HepG2 (cell line): ENCODE data around the gene MTA1. TPM values are rescaled to one million over a fixed set of nuclear protein-coding genes. Genes with fewer than 3 reads are reported as not detected.

Experiments
- AKAP8 ChIP-seq: sonication (generic); formaldehyde crosslinking; IDR thresholded peaks from 2 replicates; pipeline ENCODE4 v1.5.1; 2020; ENCODE audit warnings: mild to moderate bottlenecking, missing genetic modification reagents
- CBX2 ChIP-seq, 2 experiments: fragments of 200-600 bp in 1 of 2; sonication (generic); formaldehyde crosslinking in 1 of 2; IDR thresholded peaks; 2 replicates each; pipeline versions ENCODE4 v1.7.0 to v1.8.1; 2018 to 2022; ENCODE audit warnings: low read depth in 2 of 2, low read length in 1 of 2, mild to moderate bottlenecking in 1 of 2, missing genetic modification reagents in 1 of 2
- GATAD1 ChIP-seq: IDR thresholded peaks from 2 replicates; pipeline ENCODE4 v1.6.1; 2016; ENCODE audit warnings: missing genetic modification reagents, missing compliant biosample characterization
- HMG20B ChIP-seq: conservative IDR thresholded peaks from 2 replicates; pipeline ENCODE4 v1.6.1; 2016; ENCODE audit warnings: missing genetic modification reagents, missing compliant biosample characterization
- KMT2B ChIP-seq: IDR thresholded peaks from 2 replicates; pipeline ENCODE4 v1.6.1; 2016; ENCODE audit warnings: missing genetic modification reagents, missing compliant biosample characterization
- LCORL ChIP-seq, 2 experiments: fragments of 450-650 bp in 1 of 2; sonication (generic) in 1 of 2; formaldehyde crosslinking in 1 of 2; IDR thresholded peaks; 2 replicates each; pipeline versions ENCODE4 v1.5.0 to v1.6.1; 2017 to 2020; ENCODE audit warnings: antibody characterized with exemption in 1 of 2, missing genetic modification reagents in 1 of 2
- NFYC ChIP-seq: IDR thresholded peaks from 2 replicates; pipeline ENCODE4 v1.6.1; 2016; ENCODE audit warnings: missing genetic modification reagents, missing compliant biosample characterization
- NR2F6 ChIP-seq, 2 experiments: IDR thresholded peaks; 2 replicates each; pipeline ENCODE4 v1.6.1; 2016; ENCODE audit warnings: antibody characterized with exemption in 1 of 2, mild to moderate bottlenecking in 1 of 2
- PLRG1 ChIP-seq: fragments of 450-650 bp; conservative IDR thresholded peaks from 2 replicates; pipeline ENCODE4 v1.6.1; 2016
- PRMT3 ChIP-seq: sonication (generic); formaldehyde crosslinking; IDR thresholded peaks from 2 replicates; pipeline ENCODE4 v1.8.1; 2022; ENCODE audit warnings: low read depth, mild to moderate bottlenecking, moderate library complexity, missing genetic modification reagents, borderline replicate concordance
- RBFOX2 ChIP-seq: fragments of 200-400 bp; formaldehyde crosslinking; IDR thresholded peaks from 2 replicates; pipeline ENCODE4 v1.6.1; 2017; ENCODE audit warnings: low read depth, mild to moderate bottlenecking, low read length
- SP140L ChIP-seq: sonication (generic); formaldehyde crosslinking; IDR thresholded peaks from 2 replicates; pipeline ENCODE4 v1.4.0; 2020; ENCODE audit warnings: missing genetic modification reagents, borderline replicate concordance
- TGIF2 ChIP-seq: IDR thresholded peaks from 2 replicates; pipeline ENCODE4 v1.6.1; 2016; ENCODE audit warnings: control low read depth, missing compliant biosample characterization
- WIZ ChIP-seq: sonication (generic); formaldehyde crosslinking; IDR thresholded peaks from 2 replicates; pipeline ENCODE4 v1.5.1; 2020; ENCODE audit warnings: mild to moderate bottlenecking, missing genetic modification reagents
- ZNF101 ChIP-seq: sonication (generic); formaldehyde crosslinking; IDR thresholded peaks from 2 replicates; pipeline ENCODE4 v1.4.0; 2020; ENCODE audit warnings: mild to moderate bottlenecking, low read depth, missing genetic modification reagents, borderline replicate concordance
- ZNF264 ChIP-seq: sonication (generic); formaldehyde crosslinking; IDR thresholded peaks from 2 replicates; pipeline ENCODE4 v1.4.0; 2020; ENCODE audit warnings: missing genetic modification reagents
- ZNF468 ChIP-seq: sonication (generic); formaldehyde crosslinking; IDR thresholded peaks from 2 replicates; pipeline ENCODE4 v1.8.0; 2022; ENCODE audit warnings: mild to moderate bottlenecking, moderate library complexity, missing genetic modification reagents
- ZNF7 ChIP-seq: IDR thresholded peaks from 2 replicates; pipeline ENCODE4 v1.6.1; 2016; ENCODE audit warnings: missing biosample characterization, missing genetic modification reagents
- polyA plus RNA-seq, 8 experiments: library from polyadenylated mRNA; depleted of rRNA in 3 of 8; stranded (reverse) in 7 of 8; unstranded in 1 of 8; fragments of >200 nt; fragmentation: Illumina TruSeq in 4 of 8; extraction: Trizol in 4 of 8; gene quantifications; 2 replicates each; pipeline versions ENCODE4 v1.2.1 to v1.2.3, GENCODE V29; 2011 to 2016; ENCODE audit warnings: low read depth in 4 of 8, missing spikeins in 1 of 8, mixed read lengths in 1 of 8; ENCODE audit not compliant: insufficient read depth in 1 of 8
- total RNA-seq, 5 experiments: library from RNA; depleted of rRNA; stranded (reverse); fragments of >200 nt; fragmentation: Illumina TruSeq; extraction: Trizol; gene quantifications; 2 replicates each; pipeline ENCODE4 v1.2.3, GENCODE V29; 2016; ENCODE audit warnings: low read depth in 1 of 5
- TF ChIP-seq, protein P1 (sequence below): sonication (generic); formaldehyde crosslinking; IDR thresholded peaks from 2 replicates; pipeline ENCODE4 v1.4.0; 2020; ENCODE audit warnings: missing genetic modification reagents, borderline replicate concordance
- TF ChIP-seq, protein P2 (sequence below): sonication (generic); formaldehyde crosslinking; IDR thresholded peaks from 2 replicates; pipeline ENCODE4 v1.5.1; 2020; ENCODE audit warnings: missing genetic modification reagents, mild to moderate bottlenecking, borderline replicate concordance
- TF ChIP-seq, protein P3 (sequence below): sonication (generic); formaldehyde crosslinking; IDR thresholded peaks from 2 replicates; pipeline ENCODE4 v1.8.1; 2022; ENCODE audit warnings: mild to moderate bottlenecking, missing genetic modification reagents
- TF ChIP-seq, protein P4 (sequence below): sonication (generic); formaldehyde crosslinking; IDR thresholded peaks from 2 replicates; pipeline ENCODE4 v1.4.0; 2020; ENCODE audit warnings: missing genetic modification reagents, borderline replicate concordance

MTA1 gene
- total and polyA plus RNA-seq, 2 of the 13 experiments (the other 11 are each of a cell fraction or from before 2014, with no cell fraction given), result 35.2 to 85.8 TPM

DNA sequence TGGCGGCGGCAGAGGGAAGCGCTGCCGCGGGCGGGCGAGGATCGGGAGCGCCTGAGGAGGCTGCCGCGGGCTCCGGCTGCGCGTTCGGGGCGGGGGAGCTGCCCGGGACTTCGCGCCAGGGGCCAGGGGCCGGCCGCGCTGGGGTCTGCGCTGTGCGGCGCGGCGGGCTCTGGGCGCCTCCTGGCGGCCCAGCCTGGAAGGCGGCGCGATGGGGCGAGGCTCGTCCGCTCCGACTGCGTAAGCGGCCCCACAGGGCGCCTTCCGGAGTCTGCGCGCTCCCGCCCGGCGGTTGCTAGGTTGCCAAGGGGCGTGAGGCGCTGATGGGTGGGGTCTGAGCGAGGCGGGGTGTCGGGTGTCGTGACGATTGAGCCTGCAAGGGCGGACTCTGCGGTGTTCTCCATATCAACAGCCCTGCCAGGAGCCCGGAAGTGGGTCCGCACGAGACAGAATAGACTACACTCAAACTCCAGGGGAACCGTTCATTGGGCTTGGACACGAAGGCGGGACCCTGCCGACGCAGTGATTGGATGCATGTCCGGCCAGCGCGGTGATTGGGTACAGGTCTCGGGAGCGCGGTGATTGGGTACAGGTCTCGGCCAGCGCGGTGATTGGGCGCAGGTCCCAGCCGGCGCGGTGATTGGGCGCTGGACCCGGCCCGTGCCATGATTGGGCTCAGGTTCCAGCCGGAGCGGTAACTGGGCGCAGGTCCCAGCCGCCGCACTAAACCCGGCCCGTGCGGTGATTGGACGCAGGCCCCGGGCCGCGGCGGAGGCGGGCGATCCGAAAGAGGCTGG, 71.1 kb downstream of the MTA1 start, which contains the start of gene TEDC1 (continued):
- TF ChIP-seq SP140L (CRISPR knock-in tag) (no peak), HMG20B (CRISPR knock-in tag) (peak; percentile 38), GATAD1 (CRISPR knock-in tag) (peak; percentile 90), NFYC (CRISPR knock-in tag) (peak; percentile 96), PRMT3 (no peak), ZNF101 (CRISPR knock-in tag) (no peak), ZNF264 (no peak), PLRG1 (no peak), WIZ (0 out of 2 replicates have a peak, but pooled peaks have one; percentile 23), RBFOX2 (no peak; the same call in 1 of the 2 replicates), ZNF7 (no peak), LCORL (IDR thresholded peaks at IDR 0.05) (no peak), LCORL (CRISPR knock-in tag; IDR thresholded peaks at IDR 0.05) (peak; percentile 66; the same call in 1 of the 2 replicates), NR2F6 (IDR thresholded peaks at IDR 0.05) (no peak), NR2F6 (CRISPR knock-in tag; IDR thresholded peaks at IDR 0.05) (peak; percentile 41; the same call in 1 of the 2 replicates), KMT2B (CRISPR knock-in tag) (peak; percentile 61), AKAP8 (CRISPR knock-in tag) (peak; percentile 100), CBX2 (IDR thresholded peaks at IDR 0.05; ENCODE audit: low read depth, low read length) (no peak; the same call in 1 of the 2 replicates), CBX2 (CRISPR knock-in tag; IDR thresholded peaks at IDR 0.05; ENCODE audit: low read depth) (no peak; the same call in 1 of the 2 replicates), TGIF2 (CRISPR knock-in tag) (peak; percentile 67; the same call in 1 of the 2 replicates), ZNF468 (CRISPR knock-in tag) (no peak)
- TF ChIP-seq, protein P1, sequence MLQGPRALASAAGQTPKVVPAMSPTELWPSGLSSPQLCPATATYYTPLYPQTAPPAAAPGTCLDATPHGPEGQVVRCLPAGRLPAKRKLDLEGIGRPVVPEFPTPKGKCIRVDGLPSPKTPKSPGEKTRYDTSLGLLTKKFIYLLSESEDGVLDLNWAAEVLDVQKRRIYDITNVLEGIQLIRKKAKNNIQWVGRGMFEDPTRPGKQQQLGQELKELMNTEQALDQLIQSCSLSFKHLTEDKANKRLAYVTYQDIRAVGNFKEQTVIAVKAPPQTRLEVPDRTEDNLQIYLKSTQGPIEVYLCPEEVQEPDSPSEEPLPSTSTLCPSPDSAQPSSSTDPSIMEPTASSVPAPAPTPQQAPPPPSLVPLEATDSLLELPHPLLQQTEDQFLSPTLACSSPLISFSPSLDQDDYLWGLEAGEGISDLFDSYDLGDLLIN (CRISPR knock-in tag), result no peak
- TF ChIP-seq, protein P2, sequence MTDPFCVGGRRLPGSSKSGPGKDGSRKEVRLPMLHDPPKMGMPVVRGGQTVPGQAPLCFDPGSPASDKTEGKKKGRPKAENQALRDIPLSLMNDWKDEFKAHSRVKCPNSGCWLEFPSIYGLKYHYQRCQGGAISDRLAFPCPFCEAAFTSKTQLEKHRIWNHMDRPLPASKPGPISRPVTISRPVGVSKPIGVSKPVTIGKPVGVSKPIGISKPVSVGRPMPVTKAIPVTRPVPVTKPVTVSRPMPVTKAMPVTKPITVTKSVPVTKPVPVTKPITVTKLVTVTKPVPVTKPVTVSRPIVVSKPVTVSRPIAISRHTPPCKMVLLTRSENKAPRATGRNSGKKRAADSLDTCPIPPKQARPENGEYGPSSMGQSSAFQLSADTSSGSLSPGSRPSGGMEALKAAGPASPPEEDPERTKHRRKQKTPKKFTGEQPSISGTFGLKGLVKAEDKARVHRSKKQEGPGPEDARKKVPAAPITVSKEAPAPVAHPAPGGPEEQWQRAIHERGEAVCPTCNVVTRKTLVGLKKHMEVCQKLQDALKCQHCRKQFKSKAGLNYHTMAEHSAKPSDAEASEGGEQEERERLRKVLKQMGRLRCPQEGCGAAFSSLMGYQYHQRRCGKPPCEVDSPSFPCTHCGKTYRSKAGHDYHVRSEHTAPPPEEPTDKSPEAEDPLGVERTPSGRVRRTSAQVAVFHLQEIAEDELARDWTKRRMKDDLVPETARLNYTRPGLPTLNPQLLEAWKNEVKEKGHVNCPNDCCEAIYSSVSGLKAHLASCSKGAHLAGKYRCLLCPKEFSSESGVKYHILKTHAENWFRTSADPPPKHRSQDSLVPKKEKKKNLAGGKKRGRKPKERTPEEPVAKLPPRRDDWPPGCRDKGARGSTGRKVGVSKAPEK (CRISPR knock-in tag), result no peak
- TF ChIP-seq, protein P3, sequence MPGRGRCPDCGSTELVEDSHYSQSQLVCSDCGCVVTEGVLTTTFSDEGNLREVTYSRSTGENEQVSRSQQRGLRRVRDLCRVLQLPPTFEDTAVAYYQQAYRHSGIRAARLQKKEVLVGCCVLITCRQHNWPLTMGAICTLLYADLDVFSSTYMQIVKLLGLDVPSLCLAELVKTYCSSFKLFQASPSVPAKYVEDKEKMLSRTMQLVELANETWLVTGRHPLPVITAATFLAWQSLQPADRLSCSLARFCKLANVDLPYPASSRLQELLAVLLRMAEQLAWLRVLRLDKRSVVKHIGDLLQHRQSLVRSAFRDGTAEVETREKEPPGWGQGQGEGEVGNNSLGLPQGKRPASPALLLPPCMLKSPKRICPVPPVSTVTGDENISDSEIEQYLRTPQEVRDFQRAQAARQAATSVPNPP (CRISPR knock-in tag), result peak; percentile 80
- TF ChIP-seq, protein P4, sequence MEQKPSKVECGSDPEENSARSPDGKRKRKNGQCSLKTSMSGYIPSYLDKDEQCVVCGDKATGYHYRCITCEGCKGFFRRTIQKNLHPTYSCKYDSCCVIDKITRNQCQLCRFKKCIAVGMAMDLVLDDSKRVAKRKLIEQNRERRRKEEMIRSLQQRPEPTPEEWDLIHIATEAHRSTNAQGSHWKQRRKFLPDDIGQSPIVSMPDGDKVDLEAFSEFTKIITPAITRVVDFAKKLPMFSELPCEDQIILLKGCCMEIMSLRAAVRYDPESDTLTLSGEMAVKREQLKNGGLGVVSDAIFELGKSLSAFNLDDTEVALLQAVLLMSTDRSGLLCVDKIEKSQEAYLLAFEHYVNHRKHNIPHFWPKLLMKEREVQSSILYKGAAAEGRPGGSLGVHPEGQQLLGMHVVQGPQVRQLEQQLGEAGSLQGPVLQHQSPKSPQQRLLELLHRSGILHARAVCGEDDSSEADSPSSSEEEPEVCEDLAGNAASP (CRISPR knock-in tag), result 0 out of 2 replicates have a peak, but pooled peaks have one; percentile 32
